DND-41 (cell line): ENCODE measurements around the gene ENTPD6.

Experiments used
- ATAC-seq: fragments of 200-7000 bp; cut with Tn5 transposase; 3 replicates; pipeline ENCODE4 v1.9.1; 2021; ENCODE audit warnings: low read depth; ENCODE audit not compliant: insufficient read depth
- DNase-seq: peaks from one replicate; pipeline ENCODE4 v3.0.0-alpha.2; 2020
- H2AFZ ChIP-seq: 2 replicates; pipeline ENCODE4 v1.6.0; 2012; ENCODE audit warnings: low read depth, low read length
- H3K27ac ChIP-seq: 2 replicates; pipeline ENCODE4 v1.5.1; 2012; ENCODE audit warnings: low read length, inconsistent platforms
- H3K27me3 ChIP-seq: fragments of 200-600 bp; sonication (generic); 2 replicates; pipeline ENCODE4 v1.6.0; 2012; ENCODE audit warnings: low read length, mild to moderate bottlenecking, inconsistent platforms; ENCODE audit not compliant: insufficient read depth, poor library complexity
- H3K36me3 ChIP-seq: 2 replicates; pipeline ENCODE4 v1.5.1; 2012; ENCODE audit warnings: low read length, inconsistent platforms; ENCODE audit not compliant: insufficient read depth
- H3K4me1 ChIP-seq: 2 replicates; pipeline ENCODE4 v1.5.1; 2012; ENCODE audit warnings: mild to moderate bottlenecking, low read length; ENCODE audit not compliant: insufficient read depth
- H3K4me2 ChIP-seq: 2 replicates; pipeline ENCODE4 v1.6.0; 2012; ENCODE audit warnings: mild to moderate bottlenecking, moderate library complexity, low read length, inconsistent platforms; ENCODE audit not compliant: insufficient read depth
- H3K4me3 ChIP-seq, 2 experiments: fragments of 200-600 bp in 1 of 2; shearing (Covaris generic) in 1 of 2; 2 replicates each; pipeline ENCODE4 v1.5.1; 2012 to 2016; ENCODE audit warnings: inconsistent platforms in 2 of 2, low read length in 2 of 2, mild to moderate bottlenecking in 2 of 2, low read depth in 1 of 2, moderate library complexity in 1 of 2
- H3K79me2 ChIP-seq: 2 replicates; pipeline ENCODE4 v1.6.0; 2012; ENCODE audit warnings: low read length, inconsistent platforms; ENCODE audit not compliant: insufficient read depth
- H3K9ac ChIP-seq: 2 replicates; pipeline ENCODE4 v1.6.0; 2012; ENCODE audit warnings: low read depth, mild to moderate bottlenecking, inconsistent platforms, low read length, moderate library complexity
- H3K9me3 ChIP-seq: 2 replicates; pipeline ENCODE4 v1.5.1; 2012; ENCODE audit warnings: low read length, moderate library complexity, mild to moderate bottlenecking, inconsistent platforms; ENCODE audit not compliant: insufficient read depth, severe bottlenecking
- H4K20me1 ChIP-seq: 2 replicates; pipeline ENCODE4 v1.6.0; 2012; ENCODE audit warnings: low read length; ENCODE audit not compliant: insufficient read depth
- CTCF ChIP-seq: IDR thresholded peaks from 2 replicates; pipeline ENCODE4 v1.5.1; 2012; ENCODE audit warnings: borderline replicate concordance, low read length, moderate library complexity, mild to moderate bottlenecking; ENCODE audit not compliant: poor library complexity, severe bottlenecking; ENCODE audit errors: extremely low read depth
- EZH2 ChIP-seq: IDR thresholded peaks from 3 replicates; pipeline ENCODE4 v1.6.1; 2012; ENCODE audit warnings: borderline replicate concordance, low read depth, mild to moderate bottlenecking, moderate library complexity, low read length, inconsistent platforms; ENCODE audit not compliant: severe bottlenecking

ENTPD6 gene

DNA sequence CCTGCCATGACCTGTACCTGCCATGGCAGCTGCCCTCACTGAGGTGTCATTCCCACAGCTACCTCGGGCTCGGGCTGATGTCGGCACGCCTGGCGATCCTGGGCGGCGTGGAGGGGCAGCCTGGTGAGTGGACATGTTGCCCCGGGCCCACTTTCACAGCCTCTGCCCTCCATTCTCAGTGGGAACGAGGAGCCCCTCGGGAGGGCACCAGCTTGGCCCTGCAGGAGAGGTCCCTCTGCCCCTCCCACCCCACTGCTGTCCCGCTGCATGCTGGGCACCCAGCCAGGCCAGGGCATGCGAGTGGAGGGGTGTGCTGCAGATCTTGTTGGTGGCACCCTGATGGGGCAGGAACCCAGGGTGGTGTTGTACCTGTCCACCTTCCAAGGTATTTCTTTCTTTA, 23.0 kb downstream of the ENTPD6 start:
- Histone ChIP-seq H3K27ac (no peak overlapping the region), H4K20me1 (no peaks in the 10 kb centered on the region), H3K9me3 (no peaks in the 10 kb centered on the region), H3K36me3 (peaks cover 86% of the 10 kb centered on the region), H3K79me2 (no peaks in the 10 kb centered on the region), H3K4me3 (no peak overlapping the region), H3K9ac (no peak overlapping the region), H3K4me1 (no peaks in the 10 kb centered on the region), H3K4me2 (no peak overlapping the region), H3K27me3 (no peaks in the 10 kb centered on the region), H2AFZ (no peak overlapping the region)
- ATAC-seq (no peak), DNase-seq (no peak)
- no peak for TF ChIP-seq EZH2

GRCh38 chr20:25219365-25219764, 23.9 kb downstream of the ENTPD6 start:
- no peak overlapping the region for H3K4me3 ChIP-seq
- H2AFZ ChIP-seq: no peak overlapping the region
- ATAC-seq: no peak
- H3K27ac ChIP-seq: no peak overlapping the region; the same call in 1 of the 2 replicates
- no peak overlapping the region for H3K9ac ChIP-seq
- no peak overlapping the region for H3K4me2 ChIP-seq
- no peaks in the 10 kb centered on the region for H3K27me3 ChIP-seq
- DNase-seq: no peak
- H4K20me1 ChIP-seq: no peaks in the 10 kb centered on the region
- no peaks in the 10 kb centered on the region for H3K79me2 ChIP-seq
- H3K9me3 ChIP-seq: no peaks in the 10 kb centered on the region
- TF ChIP-seq EZH2 (no peak), CTCF (no peak)
- H3K36me3 ChIP-seq: peaks cover 84% of the 10 kb centered on the region
- H3K4me1 ChIP-seq: no peaks in the 10 kb centered on the region

- no peak overlapping the region for H2AFZ ChIP-seq
- H3K36me3 ChIP-seq: peaks cover 83% of the 10 kb centered on the region
- no peaks in the 10 kb centered on the region; the same call in 1 of the 2 replicates for H4K20me1 ChIP-seq
- H3K4me3 ChIP-seq: no peak overlapping the region
- no peaks in the 10 kb centered on the region for H3K79me2 ChIP-seq
- no peak overlapping the region for H3K9ac ChIP-seq
- TF ChIP-seq CTCF (peak; percentile 49), EZH2 (no peak)
- H3K4me2 ChIP-seq: no peak overlapping the region
- no peaks in the 10 kb centered on the region for H3K9me3 ChIP-seq
- no peaks in the 10 kb centered on the region for H3K4me1 ChIP-seq
- H3K27ac ChIP-seq: peak overlapping the region; percentile 6; the same call in 1 of the 2 replicates
- H3K27me3 ChIP-seq: no peaks in the 10 kb centered on the region
- ATAC-seq (peak; percentile 70), DNase-seq (peak; percentile 61)
Measured at GRCh38 chr20:25220021-25220730, 24.7 kb downstream of the ENTPD6 start.

GRCh38 chr20:25220810-25221591, 25.5 kb downstream of the ENTPD6 start:
- H3K79me2 ChIP-seq: no peaks in the 10 kb centered on the region
- TF ChIP-seq CTCF (no peak), EZH2 (no peak)
- H2AFZ ChIP-seq: no peak overlapping the region
- no peak for DNase-seq
- no peak for ATAC-seq
- no peak overlapping the region for H3K9ac ChIP-seq
- H3K36me3 ChIP-seq: peaks cover 83% of the 10 kb centered on the region
- no peak overlapping the region for H3K4me3 ChIP-seq
- no peak overlapping the region for H3K27ac ChIP-seq
- H3K9me3 ChIP-seq: no peaks in the 10 kb centered on the region
- no peaks in the 10 kb centered on the region; the same call in 1 of the 2 replicates for H4K20me1 ChIP-seq
- no peak overlapping the region for H3K4me2 ChIP-seq
- H3K4me1 ChIP-seq: no peaks in the 10 kb centered on the region
- no peaks in the 10 kb centered on the region for H3K27me3 ChIP-seq
